HL-60 (cell line): ENCODE measurements around the gene KIAA1755.
"Not testable (repeated sequence)": the region's sequence is repeated elsewhere in the genome, so short reads cannot be mapped to it uniquely, and the experiment has no call there.

ENCODE experiments used
- POLR2AphosphoS5 ChIP-seq: IDR thresholded peaks from 2 replicates; pipeline ENCODE4 v1.6.1; 2012; ENCODE audit warnings: low read depth
- TF ChIP-seq, protein P1 (sequence below): IDR thresholded peaks from one replicate; pipeline ENCODE4 v1.5.1; 2011; ENCODE audit warnings: low read length, control low read depth, inconsistent platforms; ENCODE audit not compliant: insufficient read depth

DNA sequence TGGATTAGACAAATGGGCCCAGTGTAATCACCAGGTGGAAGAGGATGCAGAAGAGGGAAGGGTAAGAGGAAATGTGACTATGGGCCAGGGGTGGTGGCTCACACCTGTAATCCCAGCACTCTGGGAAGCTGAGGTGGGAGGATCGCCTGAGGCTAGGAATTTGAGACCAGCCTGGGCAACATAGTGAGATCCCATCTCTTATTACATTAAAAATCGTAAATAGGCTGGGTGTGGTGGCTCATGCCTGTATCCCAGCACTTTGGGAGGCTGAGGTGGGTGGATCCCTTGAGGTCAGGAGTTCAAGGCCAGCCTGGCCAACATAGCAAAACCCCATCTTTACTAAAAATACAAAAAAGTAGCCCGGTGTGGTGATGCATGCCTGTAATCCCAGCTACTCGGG lies 12.8 kb downstream of the KIAA1755 start:
- not testable (repeated sequence) for TF ChIP-seq POLR2AphosphoS5
- TF ChIP-seq, protein P1, sequence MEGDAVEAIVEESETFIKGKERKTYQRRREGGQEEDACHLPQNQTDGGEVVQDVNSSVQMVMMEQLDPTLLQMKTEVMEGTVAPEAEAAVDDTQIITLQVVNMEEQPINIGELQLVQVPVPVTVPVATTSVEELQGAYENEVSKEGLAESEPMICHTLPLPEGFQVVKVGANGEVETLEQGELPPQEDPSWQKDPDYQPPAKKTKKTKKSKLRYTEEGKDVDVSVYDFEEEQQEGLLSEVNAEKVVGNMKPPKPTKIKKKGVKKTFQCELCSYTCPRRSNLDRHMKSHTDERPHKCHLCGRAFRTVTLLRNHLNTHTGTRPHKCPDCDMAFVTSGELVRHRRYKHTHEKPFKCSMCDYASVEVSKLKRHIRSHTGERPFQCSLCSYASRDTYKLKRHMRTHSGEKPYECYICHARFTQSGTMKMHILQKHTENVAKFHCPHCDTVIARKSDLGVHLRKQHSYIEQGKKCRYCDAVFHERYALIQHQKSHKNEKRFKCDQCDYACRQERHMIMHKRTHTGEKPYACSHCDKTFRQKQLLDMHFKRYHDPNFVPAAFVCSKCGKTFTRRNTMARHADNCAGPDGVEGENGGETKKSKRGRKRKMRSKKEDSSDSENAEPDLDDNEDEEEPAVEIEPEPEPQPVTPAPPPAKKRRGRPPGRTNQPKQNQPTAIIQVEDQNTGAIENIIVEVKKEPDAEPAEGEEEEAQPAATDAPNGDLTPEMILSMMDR, result not testable (repeated sequence)
